ENCODE results near the gene SOX5. TPM values are rescaled to one million over a fixed set of nuclear protein-coding genes. Genes with fewer than 3 reads are reported as not detected.

SOX5 gene
- total RNA-seq, 1 experiment from 2014 or later: 3.1 TPM

- no peak overlapping the region for H4K5ac ChIP-seq (ENCODE audit: insufficient read length, low read depth, low read length)
- no peaks in the 10 kb centered on the region for H3K27me3 ChIP-seq (ENCODE audit: insufficient read depth, low read length)
- H3K18ac ChIP-seq (ENCODE audit: insufficient read length, low read depth, low read length): no peak overlapping the region
- no peak overlapping the region for H3K27ac ChIP-seq (ENCODE audit: insufficient read length, low read depth, low read length)
- H2BK15ac ChIP-seq (ENCODE audit: low read depth, low read length): no peak overlapping the region
- no peak overlapping the region for H3K4me2 ChIP-seq (ENCODE audit: insufficient read depth, insufficient read length, low read length)
- H4K20me1 ChIP-seq (ENCODE audit: control insufficient read depth, insufficient read depth, insufficient read length): no peaks in the 10 kb centered on the region
- H3K9me3 ChIP-seq (ENCODE audit: control insufficient read depth, low read depth, low read length): no peaks in the 10 kb centered on the region
- H3K4me1 Mint-ChIP-seq: peaks cover 5 to 11% of the 10 kb centered on the region in 2 experiments; a peak in 3 of 4 replicates
- no peak for TF ChIP-seq CTCF (conservative IDR thresholded peaks at IDR 0.05)
- no peaks in the 10 kb centered on the region for H3K79me2 ChIP-seq (ENCODE audit: insufficient read depth, low read length)
- H3K56ac ChIP-seq (ENCODE audit: insufficient read length, low read depth, low read length): no peak overlapping the region
- H3K9me3 Mint-ChIP-seq: peaks cover 4 to 9% of the 10 kb centered on the region in 2 experiments
- no peak overlapping the region for H3K4ac ChIP-seq (ENCODE audit: low read depth, low read length)
- H2AK5ac ChIP-seq (ENCODE audit: insufficient read length, low read length): no peak overlapping the region
- WGBS (ENCODE audit: extremely low coverage, insufficient read length, low lambda C conversion rate): no CpG with 5 or more reads among the region's 2 CpGs
- no peak overlapping the region for H4K8ac ChIP-seq (replicated peaks; ENCODE audit: insufficient read length, low read depth, low read length)
- peaks cover 0 to 6% (median 1%) of the 10 kb centered on the region in 3 experiments; a peak in 4 of 7 replicates for H3K36me3 Mint-ChIP-seq (ENCODE audit: insufficient read depth in 1 of 3, low read depth in 3 of 3)
- H3T11ph ChIP-seq (ENCODE audit: low read length): no peak overlapping the region
- H4K91ac ChIP-seq (ENCODE audit: insufficient read length, low read depth, low read length): no peak overlapping the region
- DNase-seq: no peak
- H2BK120ac ChIP-seq (ENCODE audit: low read depth, low read length, poor library complexity, severe bottlenecking): no peak overlapping the region
- H2BK12ac ChIP-seq (ENCODE audit: insufficient read length, low read depth, low read length): no peak overlapping the region
- H3K27me3 Mint-ChIP-seq (ENCODE audit: low read depth): no peaks in the 10 kb centered on the region
- no peaks in the 10 kb centered on the region; the same call in 1 of the 2 replicates for H3K4me1 ChIP-seq (ENCODE audit: insufficient read depth, low read length)
- H2BK5ac ChIP-seq (ENCODE audit: insufficient read length, low read length): no peak overlapping the region
- no peaks in the 10 kb centered on the region for H3K23me2 ChIP-seq (ENCODE audit: insufficient read length, low read depth, low read length, poor library complexity, severe bottlenecking)
- no peak overlapping the region for H3K23ac ChIP-seq (ENCODE audit: insufficient read length, low read depth, low read length)
- no peak overlapping the region for H3K27ac Mint-ChIP-seq
- no peak overlapping the region for H3K4me3 Mint-ChIP-seq
- no peak overlapping the region for H3K9ac ChIP-seq (ENCODE audit: extremely low read depth, insufficient read length, low read length)
- H2AFZ ChIP-seq (ENCODE audit: low read length): no peak overlapping the region
- no peak overlapping the region for H3K14ac ChIP-seq (ENCODE audit: insufficient read depth, low read length)
- H2BK20ac ChIP-seq (ENCODE audit: low read depth, low read length, poor library complexity, severe bottlenecking): no peak overlapping the region
- no peaks in the 10 kb centered on the region for H3K79me1 ChIP-seq (ENCODE audit: insufficient read depth, low read depth, low read length, poor library complexity, severe bottlenecking)
Observed at GRCh38 chr12:23775208-23775607, 174.3 kb downstream of the SOX5 start.

Data from H9 (cell line).